ENCODE data around the gene CEACAM18.

The CEACAM18 gene

GRCh38 chr19:51467864-51468544, 10.3 kb upstream of the CEACAM18 start:
- H3K4me3 ChIP-seq (ENCODE audit: low read depth, low read length), result no peak overlapping the region
- no peak for DNase-seq (ENCODE audit: low read depth)
- TF ChIP-seq CTCF (IDR thresholded peaks at IDR 0.05; ENCODE audit: low read depth, low read length, missing control alignments), result no peak
- in situ Hi-C loops (cut with HindIII; ENCODE audit: low sequenced_read_pairs), result no loop called here

- no peak for TF ChIP-seq CTCF (IDR thresholded peaks at IDR 0.05; ENCODE audit: low read depth, low read length, missing control alignments)
- no peak overlapping the region for H3K4me3 ChIP-seq (ENCODE audit: low read depth, low read length)
- in situ Hi-C loops (cut with HindIII; ENCODE audit: low sequenced_read_pairs), result no loop called here
- no peak for DNase-seq (ENCODE audit: low read depth)
Observed at GRCh38 chr19:51468545-51468920, 9.8 kb upstream of the CEACAM18 start.

GRCh38 chr19:51469162-51469561, 9.2 kb upstream of the CEACAM18 start:
- DNase-seq (ENCODE audit: low read depth), result no peak
- in situ Hi-C loops (cut with HindIII; ENCODE audit: low sequenced_read_pairs), result no loop called here
- no peak overlapping the region for H3K4me3 ChIP-seq (ENCODE audit: low read depth, low read length)
- TF ChIP-seq CTCF (IDR thresholded peaks at IDR 0.05; ENCODE audit: low read depth, low read length, missing control alignments), result no peak

- no peak for DNase-seq (ENCODE audit: low read depth)
- in situ Hi-C loops (cut with HindIII; ENCODE audit: low sequenced_read_pairs), result loop anchor here (5.0 kb wide), 1 partner anchor 78 kb away; no protein-coding TSS in a partner anchor
- H3K4me3 ChIP-seq (ENCODE audit: low read depth, low read length), result no peak overlapping the region
- no peak for TF ChIP-seq CTCF (IDR thresholded peaks at IDR 0.05; ENCODE audit: low read depth, low read length, missing control alignments)
Observed at GRCh38 chr19:51469629-51470028, 8.7 kb upstream of the CEACAM18 start.

DNA sequence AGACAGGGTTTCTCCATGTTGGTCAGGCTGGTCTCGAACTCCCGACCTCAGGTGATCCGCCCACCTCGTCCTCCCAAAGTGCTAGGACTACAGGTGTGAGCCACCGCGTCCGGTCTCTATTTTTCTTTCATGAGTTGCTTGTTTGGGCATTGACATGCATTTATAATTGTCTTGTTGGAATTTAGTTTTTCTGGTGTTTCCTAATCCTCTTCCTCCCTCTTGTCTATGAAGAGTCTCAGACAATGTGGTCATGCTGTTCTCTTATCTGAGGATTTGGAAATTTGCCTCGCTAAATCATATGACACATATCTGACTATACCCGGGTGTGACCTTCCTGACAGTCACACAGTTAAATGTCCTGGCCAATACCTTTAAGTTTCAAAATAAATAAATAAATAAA, 7.4 kb upstream of the CEACAM18 start:
- no peak for TF ChIP-seq CTCF (IDR thresholded peaks at IDR 0.05; ENCODE audit: low read depth, low read length, missing control alignments)
- no peak for DNase-seq (ENCODE audit: low read depth)
- in situ Hi-C loops (cut with HindIII; ENCODE audit: low sequenced_read_pairs), result loop anchor here (5.0 kb wide), 1 partner anchor 76 kb away; no protein-coding TSS in a partner anchor
- H3K4me3 ChIP-seq (ENCODE audit: low read depth, low read length), result no peak overlapping the region

DNA sequence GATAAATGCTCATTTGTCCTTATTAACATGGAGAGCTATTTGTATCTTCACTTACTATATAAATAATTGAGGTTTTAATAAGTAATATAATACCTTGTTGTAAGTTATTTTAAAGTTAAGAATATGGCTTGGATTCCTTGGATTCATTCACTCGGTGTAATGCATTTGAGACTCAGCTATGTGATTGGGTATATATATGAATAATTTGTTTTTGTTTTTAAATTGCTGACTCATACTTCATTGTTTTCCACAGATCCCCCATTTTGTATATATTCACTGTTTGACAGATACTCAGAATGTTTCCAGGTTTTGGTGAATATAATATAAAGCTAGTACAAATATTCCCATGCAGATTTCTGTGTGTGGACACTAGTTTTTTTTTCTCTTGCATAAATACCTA, 6.8 kb upstream of the CEACAM18 start:
- H3K4me3 ChIP-seq (ENCODE audit: low read depth, low read length), result no peak overlapping the region
- no peak for DNase-seq (ENCODE audit: low read depth)
- in situ Hi-C loops (cut with HindIII; ENCODE audit: low sequenced_read_pairs), result loop anchor here (5.0 kb wide), 1 partner anchor 76 kb away; no protein-coding TSS in a partner anchor
- TF ChIP-seq CTCF (IDR thresholded peaks at IDR 0.05; ENCODE audit: low read depth, low read length, missing control alignments), result no peak

Data from astrocyte of the cerebellum (primary cell).